GM18868 (cell line): ENCODE data around the gene EHD4.

Source experiments
- ATAC-seq: cut with Tn5 transposase; IDR thresholded peaks from one replicate; pipeline ENCODE4 v1.9.1; 2021; ENCODE audit warnings: mild to moderate bottlenecking, moderate library complexity; ENCODE audit not compliant: unreplicated experiment

EHD4 gene

DNA sequence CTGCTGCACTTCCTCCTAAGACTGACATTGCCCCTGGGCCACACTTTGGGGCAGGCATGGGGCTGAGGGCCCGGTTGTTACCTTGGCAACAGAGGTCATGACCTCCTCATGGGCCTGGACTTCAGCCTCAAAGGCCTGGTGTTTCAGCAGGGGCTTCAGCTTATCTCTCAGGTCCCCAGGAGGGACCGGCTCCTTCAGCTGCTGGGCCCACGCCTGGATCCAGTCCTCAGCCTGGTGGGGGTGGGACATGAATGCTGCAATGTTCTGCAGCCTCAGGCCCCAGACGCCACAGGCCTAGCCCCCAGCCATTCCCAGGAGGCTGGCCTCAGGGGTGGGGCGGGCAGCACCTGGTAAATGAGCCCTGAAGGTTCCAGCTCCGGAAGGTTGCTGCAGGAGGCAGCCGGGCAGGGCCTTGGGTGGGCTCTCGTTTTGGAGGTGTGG is 106.1 kb downstream of the EHD4 start:
- ATAC-seq = no peak

DNA sequence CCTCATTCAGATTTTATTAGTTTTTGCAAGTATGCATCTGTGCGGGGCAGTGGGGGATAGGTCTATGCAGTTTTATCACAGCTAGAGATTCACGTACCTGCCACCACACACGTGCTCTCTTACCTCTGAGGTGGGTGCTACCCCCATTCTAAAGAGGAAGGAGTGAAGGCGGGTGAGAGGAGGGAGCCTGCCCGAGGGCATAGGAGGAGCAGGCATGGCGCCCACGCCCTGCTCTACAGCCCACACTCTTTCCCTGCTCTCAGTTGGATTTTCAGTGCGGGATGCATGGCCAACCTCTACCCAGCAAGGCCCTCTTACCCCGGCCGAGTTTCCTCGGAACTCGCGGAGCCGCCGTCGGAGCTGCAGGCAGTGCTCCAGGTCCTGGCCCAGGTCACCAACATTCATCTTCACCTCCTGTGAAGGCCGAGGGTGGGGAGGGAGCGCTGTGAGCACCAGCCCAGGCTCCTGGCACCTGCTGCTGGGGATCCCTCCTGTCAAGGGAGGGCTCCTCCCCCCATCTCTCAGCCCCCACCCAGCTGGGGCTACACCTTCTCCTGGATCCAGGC is 106.8 kb downstream of the EHD4 start:
- no peak for ATAC-seq

DNA sequence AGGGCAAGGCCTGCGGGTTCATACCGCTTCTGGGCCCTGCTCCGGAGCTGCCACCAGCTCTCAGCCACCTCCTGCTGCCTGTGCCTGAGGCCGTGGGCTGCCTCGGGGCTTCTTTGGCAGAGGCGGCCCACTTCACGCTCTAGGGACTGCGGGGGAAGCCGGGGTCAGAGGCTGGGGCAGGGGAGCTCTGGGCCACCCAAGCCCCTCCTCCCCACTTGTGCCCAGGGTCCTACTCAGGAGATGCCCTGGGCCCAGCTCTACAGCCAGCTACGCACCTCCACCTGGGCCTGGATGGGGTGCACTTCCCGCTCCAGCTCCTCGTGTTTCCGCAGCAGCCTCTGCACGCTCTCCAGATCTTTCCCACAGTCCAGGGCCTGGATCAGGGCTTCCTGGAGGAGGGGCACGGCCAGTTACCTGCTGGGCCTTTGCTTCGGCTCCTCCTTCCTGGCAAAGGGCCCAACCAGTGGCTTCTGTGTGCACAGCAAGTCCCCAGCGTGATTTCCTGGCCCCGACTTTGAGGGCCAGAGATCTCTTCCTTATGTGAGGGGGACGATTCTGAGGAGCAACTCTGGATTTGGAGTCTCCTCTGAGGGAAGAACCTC is 109.7 kb downstream of the EHD4 start:
- ATAC-seq = no peak

DNA sequence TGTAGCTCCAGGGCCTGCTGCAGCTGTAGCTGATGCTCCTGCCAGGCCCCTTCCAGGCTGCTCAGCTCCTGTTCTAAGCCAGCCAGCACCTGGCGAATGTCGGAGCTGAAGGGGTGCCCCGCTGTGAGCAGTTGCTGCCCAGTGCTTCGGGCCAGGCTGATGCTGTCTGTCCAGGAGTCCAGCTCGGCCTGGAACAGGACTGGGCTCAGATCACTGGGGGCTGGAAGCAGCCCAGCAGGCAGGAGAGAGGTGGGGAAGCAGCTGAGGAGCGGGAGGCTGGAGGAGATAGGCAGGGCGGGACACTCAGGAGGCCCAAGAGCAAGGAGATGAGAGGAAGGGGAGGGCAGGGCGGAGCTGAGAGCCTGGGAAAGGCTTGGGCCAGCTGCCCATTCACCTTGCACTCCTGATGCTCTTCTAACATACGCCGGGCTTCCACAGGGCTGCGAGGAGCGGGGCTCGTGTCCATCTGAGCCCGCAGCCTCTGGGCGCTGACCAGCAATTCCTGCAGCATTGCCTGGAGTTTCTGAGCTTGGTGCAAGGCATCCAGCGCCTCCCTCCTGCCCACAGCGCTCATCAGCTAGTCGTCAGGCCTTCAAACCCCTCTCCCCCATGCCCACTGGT is 110.5 kb downstream of the EHD4 start:
- ATAC-seq = no peak

DNA sequence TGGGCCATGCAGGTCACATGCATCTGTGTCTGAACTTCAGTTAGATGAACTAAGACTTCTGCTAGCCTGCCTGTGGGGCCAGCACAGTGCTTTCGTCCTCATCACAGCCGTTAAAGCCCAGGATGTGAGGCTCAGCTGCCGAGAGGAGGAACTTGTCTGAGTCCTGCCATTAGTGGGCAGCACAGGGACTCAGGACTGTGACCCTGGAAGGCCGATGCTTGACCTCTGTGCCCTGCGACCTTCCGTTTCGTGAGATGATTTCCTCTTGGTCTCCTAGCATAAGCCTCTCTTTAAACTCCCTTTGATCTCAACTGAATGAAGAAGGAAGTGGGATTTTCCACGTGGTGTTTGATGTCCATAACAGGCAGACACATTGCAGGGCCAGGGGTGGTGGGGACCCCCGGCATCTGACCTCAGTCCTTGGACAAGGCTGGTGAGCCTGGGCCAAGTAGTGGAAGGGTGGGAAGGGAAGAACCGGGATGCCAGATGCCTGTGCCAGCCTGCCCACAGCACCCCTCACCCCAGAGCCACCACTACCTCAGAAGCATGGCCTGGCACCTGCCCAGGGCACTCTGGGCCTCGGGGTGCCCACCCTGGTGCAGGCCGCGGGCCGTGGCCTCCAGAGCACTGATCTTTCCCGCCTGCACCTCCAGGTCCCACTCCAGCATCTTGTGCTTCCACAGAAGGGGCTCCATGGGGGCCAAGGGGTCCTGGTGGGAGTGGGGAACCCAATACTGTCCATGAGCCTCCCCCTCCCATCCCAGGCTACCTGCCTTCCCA is 112.1 kb downstream of the EHD4 start:
- no peak for ATAC-seq

DNA sequence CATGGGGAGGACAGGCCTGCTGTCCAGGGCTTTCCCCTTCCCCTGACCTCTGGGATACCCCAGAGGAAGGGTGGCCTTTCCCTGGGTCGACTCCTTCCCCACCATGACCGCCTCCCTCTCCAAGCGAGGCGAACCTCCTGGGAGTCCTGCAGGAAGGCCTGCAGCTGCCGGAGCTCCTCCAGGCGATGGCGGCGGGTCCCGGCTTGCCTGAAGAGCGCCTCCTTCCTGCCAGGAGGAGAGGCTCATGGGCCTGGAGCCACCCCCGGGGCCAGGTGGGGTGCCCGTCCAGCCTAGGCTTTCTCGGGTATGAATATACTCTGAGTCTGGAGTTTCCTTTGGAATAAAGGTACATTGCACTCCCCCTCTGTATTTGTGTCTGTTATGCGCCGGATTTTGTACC is 113.6 kb downstream of the EHD4 start:
- ATAC-seq = no peak

DNA sequence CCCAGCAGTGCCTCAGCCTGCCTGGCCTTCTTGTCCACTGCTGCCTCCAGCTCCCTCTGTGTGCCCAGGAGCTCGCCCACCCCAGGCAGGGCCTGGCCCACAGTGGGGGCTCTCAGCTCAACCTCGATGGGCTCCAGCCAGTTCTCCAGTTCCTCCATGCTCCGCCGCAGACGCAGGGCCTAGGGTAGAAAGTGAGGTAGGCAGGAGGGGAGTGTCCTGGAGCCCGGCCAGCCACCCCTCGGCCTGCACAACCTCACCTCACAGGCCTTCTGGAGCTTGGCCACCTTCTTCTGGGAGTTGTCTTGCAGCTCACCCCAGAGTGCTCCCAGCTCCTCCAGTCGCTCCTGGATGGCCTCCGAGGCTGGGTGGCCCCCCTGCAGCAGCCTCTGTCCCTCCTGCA is 115.0 kb downstream of the EHD4 start:
- ATAC-seq = no peak

DNA sequence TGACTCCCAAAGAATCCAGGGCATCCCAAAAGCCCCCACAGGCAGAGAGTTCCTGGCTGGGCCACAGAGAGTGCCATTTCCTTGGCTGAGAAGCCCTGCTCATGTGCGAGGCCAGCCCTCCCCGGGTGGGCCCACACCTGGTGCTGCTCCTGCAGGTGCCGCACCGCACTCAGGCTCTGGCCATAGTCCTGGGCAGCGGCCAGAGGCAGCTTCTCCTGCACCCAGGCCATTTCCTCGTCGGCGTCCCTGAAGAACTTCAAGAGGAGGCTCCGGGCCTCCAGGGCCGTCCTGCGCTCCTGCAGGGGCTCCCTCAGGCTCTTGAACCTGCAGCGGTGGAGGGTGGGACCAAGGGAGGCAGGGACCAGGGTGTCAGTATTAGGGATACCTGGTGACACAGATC is 115.6 kb downstream of the EHD4 start:
- no peak for ATAC-seq

DNA sequence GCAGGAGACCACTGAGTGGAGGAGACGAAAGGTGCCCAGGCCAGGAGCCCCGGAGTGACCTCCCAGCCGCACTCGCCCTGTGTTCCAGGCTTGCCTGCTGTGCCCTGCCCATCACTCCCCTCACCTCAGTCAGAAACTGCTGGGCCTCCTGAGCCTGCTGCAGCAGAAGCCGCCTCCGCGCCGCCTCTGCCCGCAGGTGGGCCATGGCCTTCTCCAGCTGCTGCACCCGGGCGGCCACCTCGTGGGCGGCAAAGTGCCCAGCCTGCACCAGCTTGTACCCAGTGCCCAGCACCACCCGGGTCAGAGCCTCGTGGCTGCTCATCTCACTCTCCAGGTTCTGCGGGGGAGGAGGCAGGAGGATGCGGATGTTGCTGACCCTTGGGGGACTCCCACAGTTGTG is 116.1 kb downstream of the EHD4 start:
- ATAC-seq = no peak

DNA sequence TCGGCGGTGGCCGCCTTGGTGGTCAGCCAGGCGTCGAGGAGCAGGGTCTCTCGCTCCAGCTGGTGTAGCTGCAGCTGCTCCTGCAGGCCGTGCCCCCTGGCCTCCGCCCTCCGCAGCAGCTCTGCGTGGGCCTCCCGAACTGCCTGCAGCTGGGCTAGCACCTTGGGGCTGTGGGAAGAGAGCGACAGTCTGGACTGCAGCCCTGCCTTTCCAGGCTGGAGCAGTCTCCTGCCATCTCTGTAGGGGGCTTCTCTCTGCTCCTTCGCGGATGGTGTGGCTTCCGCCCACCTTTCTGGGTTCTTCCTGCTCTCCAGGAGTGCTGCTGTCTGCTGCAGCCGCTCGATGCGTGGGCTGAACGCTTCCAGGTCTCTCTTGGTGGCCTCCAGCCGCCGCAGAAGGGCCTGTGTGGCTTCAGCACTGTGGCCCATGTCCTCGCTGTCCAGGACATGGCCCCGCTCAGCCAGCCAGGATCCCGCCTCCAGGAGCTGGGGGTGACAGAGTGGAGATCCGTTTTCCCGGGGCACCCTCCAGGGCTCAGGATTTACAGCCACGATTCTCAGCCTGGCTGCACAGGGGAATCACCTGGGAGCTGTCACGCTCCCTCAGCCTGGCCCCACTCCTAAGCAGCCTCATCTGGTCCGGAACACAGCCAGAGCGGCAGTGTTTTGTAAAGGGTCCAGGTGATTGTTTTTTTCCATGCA is 116.9 kb downstream of the EHD4 start:
- no peak for ATAC-seq

DNA sequence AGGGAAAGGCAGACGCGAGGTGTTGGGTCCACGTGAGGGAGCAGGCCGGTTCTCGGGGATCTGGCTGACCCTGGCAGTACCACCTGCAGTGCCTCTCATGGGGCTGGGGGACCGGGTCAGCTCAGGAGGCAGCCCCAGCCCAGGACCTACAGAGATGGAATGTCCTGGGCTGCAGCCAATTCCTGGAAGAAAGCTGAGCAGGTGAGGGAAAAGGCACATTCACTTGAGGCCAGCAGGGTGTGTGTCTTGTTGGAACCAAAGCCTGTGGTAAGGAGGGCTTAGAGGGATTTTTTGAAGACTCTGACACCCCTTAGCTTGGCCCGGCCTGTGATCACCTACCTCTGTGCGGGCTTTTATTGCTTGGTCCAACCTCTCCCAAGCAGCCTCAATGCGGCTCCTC is 117.9 kb downstream of the EHD4 start:
- ATAC-seq = no peak

DNA sequence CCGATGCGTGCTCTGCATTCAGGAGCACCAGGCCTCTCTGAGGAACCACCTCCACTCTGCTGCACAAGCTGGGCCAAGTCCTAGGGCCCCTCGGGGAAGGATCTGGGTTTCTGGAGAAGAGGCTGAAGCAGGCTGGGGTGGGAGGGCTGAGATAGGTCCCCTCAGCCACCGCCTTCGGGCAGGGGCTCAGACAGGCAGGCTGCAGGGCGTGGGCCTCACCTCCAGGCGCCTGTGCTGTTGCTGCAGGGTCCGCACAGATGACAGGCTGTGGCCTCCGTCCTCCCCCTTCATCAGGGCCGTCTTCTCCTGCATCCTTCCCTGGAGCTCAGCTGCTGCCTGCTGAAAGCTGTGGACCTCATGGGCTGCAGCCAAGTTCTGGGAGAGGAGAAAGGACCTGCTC is 118.5 kb downstream of the EHD4 start:
- ATAC-seq = no peak

DNA sequence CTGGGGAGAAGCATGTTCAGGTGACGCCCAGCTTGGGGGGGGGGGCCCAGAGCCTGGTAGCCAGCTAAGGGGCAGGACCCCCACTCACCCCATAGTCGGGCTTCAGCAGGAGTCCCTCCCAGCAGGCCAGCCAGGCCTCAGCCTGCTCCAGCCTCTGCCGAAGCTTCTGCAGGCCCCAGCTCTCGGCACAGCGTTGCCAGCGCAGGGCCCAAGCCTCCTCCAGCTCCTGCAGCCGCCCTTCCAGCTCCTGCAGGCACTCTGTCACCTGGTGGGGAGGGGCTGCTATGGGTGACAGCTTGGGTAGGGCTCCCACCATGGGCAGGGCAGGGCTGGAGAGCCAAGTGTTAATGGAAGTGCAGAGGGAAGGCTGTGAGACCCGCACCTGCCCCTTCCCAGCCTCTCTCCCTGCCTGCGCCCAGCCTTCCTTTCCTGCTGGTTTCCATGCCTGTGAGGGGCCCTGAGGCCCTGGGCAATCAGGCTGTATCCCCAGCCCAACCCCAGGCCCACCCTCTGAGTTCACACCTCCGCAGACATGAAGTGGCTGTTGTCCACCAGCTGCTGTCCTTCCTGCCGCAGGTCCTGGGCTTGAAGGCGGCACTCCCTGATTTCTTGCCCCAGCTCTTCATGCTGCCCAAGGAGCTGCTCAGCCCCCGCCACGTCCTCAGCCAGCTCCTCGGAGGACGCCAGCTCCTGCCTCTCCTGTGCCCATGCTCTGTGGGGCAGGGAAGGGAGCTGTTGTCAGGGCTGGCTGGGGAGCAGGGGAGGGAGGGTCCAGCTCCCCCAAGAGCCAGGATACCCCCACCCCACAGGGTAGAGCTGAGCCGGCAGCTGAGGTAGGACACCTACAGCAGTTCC is 119.4 kb downstream of the EHD4 start:
- ATAC-seq = no peak

DNA sequence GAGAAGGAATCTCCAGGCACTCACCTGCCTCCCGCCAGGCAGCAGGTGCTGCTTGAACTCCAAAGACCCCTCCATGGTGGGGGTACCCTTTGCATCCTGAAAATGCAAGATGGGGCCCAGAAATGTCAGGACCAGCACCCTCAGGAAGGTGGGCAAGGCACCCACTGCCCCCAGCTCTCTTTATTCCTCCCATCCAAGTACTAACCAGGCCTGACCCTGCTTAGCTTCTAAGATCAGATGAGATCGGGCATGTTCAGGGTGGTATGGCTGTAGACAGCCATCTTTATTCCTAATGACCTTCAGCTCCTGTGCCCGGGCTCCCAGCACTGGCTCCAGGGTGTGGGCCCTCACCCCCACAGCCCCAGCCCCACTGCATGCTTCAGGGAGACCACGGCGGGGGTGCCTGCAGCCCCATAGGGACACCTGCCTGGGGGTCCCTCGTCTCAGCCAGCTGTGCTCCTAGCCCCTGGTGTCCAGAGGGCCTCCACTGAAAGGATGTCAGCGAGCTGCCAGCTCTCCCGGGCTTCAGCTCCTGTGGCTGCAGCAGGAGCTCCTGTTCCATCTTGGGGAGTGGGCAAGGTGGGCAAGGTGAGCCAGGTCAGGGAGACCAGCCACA is 120.5 kb downstream of the EHD4 start:
- no peak for ATAC-seq

DNA sequence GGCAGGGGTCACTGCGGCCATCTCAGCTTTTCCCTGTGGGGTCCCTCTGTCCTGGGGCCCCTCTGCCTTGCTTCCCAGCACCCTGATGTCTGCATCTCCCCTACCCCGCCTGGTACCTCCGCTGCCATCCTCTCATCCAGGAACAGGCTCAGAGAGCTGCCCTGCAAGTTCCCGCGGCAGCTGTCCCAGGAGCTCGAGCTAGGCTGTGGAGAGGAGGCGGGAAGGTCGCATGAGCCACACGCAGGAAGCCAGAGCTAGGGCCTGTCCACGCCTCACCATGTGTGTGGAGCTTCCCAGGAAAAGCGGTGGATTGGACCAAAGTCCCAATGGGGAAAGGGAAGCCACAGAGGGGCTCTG is 121.2 kb downstream of the EHD4 start:
- ATAC-seq = no peak

DNA sequence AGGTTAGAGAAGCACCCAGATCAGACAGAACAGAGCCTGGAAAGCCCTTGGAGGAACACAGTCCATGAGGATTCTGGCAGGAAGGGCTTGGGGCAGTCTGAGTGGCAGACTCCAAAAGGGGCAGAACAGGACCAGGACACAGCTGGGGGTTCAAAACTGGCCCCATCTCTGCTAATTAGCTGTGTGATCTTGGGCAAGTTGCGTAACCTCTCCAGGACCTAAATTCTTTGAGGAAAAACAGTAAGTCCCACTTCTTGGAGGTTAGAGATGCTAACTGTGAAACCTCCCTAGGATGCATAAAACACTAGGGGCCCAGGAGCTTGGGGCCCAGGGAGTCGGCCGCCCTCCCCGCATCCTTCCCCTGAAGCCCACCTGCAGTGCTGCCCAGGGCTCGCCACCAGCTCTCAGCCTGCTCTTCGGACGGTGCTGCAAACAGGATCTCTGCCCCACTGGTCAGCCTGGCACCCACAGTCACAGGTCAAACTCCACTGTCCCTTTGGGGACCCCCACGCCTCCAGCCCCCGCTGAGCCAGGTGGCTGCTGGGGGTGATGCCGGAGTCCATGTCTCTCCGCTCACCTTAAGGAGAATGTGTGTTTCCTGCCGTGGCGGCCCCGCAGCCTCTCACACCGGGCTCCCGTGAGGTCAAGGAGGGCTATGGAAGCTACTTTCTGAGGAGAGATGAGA is 121.7 kb downstream of the EHD4 start:
- no peak for ATAC-seq

DNA sequence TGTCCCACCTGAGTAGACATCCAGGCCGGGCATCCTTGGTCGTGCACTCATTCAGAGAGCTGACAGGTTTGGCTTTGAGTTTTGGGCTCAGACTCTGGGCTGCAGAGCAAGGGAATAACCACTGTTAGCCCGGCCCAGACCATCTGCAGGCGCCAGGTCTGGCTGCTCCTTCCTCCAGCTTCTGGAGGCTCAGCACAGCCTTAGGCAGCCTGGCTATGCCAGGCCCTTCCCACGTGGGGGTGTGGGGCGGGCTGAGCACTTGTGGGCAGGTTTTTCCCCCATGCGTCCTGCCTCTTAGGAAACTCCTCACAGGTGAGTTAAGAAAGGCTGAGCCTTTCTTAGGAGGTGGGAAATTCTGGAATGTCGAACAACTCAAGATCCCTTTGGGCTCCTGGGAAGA is 122.5 kb downstream of the EHD4 start:
- no peak for ATAC-seq

DNA sequence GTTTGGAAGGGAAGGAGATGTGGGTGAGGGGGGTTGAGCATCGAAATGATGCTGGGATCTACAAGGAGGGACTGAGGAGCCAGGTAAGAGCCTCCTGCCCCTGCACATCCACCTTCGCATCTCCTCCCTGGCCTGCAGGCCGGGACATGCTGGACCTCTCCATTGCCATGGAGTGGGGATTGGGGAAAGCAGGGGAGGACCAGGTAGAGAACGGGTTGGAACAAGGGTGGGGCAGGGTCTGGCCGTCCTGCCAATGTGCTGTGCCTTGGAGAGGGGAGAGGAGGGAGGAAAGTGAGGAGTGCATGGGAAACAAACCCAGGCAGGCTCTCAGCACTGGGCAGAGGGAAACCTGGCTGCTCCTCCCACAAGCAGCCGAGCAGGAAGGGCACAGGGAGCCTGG is 123.2 kb downstream of the EHD4 start:
- ATAC-seq = no peak

DNA sequence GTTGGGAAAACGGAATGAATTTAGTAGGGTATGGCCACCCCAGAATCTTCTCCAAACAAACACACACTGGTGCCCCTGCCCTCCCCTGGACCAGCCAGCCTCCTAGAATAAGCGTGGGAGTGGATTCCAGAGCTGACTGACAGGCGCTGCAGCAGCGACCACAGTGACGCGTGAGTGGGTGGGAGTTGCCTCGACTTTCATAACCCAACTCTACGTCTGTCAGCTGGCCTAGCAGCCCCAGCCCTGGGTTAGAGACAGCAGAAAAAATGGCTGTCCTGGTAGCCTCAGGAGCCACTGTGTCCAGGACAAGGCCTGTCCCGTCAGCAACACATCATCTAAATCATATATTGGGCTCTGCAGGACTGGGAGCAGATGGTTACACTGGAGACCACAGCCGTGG is 123.7 kb downstream of the EHD4 start:
- ATAC-seq = no peak

DNA sequence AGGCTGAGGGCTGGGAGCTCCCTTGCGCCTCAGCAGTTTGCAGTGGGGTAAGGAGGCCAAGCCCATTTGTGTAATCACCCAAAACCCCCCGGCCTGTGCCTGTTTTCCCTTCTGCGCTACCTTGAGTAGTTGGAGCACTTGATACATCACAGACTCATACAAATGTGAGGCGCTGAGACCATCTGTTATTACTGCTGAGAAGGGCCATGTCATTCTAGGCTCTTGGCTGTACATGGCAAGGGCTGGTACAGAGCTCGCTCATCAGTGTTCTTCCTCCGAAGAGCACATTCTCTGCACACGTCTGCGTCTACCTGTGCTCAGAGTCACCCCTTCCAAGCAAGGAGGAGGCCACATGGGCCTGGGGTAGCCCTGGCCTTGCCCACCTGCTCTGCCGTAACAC is 124.4 kb downstream of the EHD4 start:
- no peak for ATAC-seq
